HCT116 (cell line): Measurements from ENCODE around the gene C5orf52. TPM values are rescaled to one million over a fixed set of nuclear protein-coding genes. Genes with fewer than 3 reads are reported as not detected.

Source experiments
- ATAC-seq: fragments of 200-7000 bp; cut with Tn5 transposase; 2 replicates; pipeline ENCODE4 v1.9.1; 2020; ENCODE audit warnings: mild to moderate bottlenecking, moderate library complexity
- BruUV-seq: library from RNA; stranded (reverse); fragments of 400-500 nt; replicated peaks from 2 replicates; lab custom pipeline; 2021; lab: Mats Ljungman, UMichigan
- CTCF ChIA-PET: fragments of 300-600 bp; sonication (Branson Sonifier 250); formaldehyde crosslinking; loops from one replicate; lab custom pipeline; 2021; ENCODE audit warnings: antibody characterized with exemption; lab: Charles Lee
- POLR2A ChIA-PET: fragments of 300-600, 350-600 bp; sonication (Branson Sonifier 250); formaldehyde crosslinking; loops from one replicate; lab custom pipeline; 2021; ENCODE audit warnings: antibody characterized with exemption; lab: Charles Lee
- RAD21 ChIA-PET, 2 experiments: fragments of 300-600 bp; sonication (Branson Sonifier 250); formaldehyde crosslinking; loops; one replicate each; lab custom pipeline; 2023; ENCODE audit warnings: low total read pairs in 2 of 2; ENCODE audit not compliant: uncharacterized antibody in 2 of 2, unreplicated experiment in 2 of 2, low non-redundant PET in 1 of 2; lab: Charles Lee
- DNase-seq: peaks from one replicate; pipeline ENCODE4 v3.0.0-alpha.2; 2010; ENCODE audit warnings: low read depth, low spot score
- H2AFZ ChIP-seq: fragments of 200-600 bp; shearing (Covaris generic), sonication (generic); 2 replicates; pipeline ENCODE4 v1.6.1; 2017; ENCODE audit warnings: low read depth, mixed run types, mixed read lengths, antibody characterized with exemption, low read length; ENCODE audit not compliant: poor library complexity, severe bottlenecking
- H3K27ac ChIP-seq: 2 replicates; pipeline ENCODE4 v1.5.1; 2012; ENCODE audit warnings: low read depth, low read length
- H3K27me3 ChIP-seq: fragments of 200-600 bp; sonication (generic); 2 replicates; pipeline ENCODE4 v1.6.1; 2016; ENCODE audit warnings: mixed run types, low read length, mixed read lengths; ENCODE audit not compliant: insufficient read depth
- H3K36me3 ChIP-seq, 2 experiments: fragments of 200-500 bp in 1 of 2; fragments of 200-600 bp in 1 of 2; sonication (Bioruptor generic) in 1 of 2; sonication (generic) in 1 of 2; 2 replicates each; pipeline versions ENCODE4 v1.5.1 to v1.6.1; 2014 to 2016; ENCODE audit warnings: low read length in 2 of 2, inconsistent platforms in 1 of 2, mixed read lengths in 1 of 2, mixed run types in 1 of 2; ENCODE audit not compliant: insufficient read depth in 2 of 2, control insufficient read depth in 1 of 2
- H3K4me1 ChIP-seq, 2 experiments: fragments of 200-600 bp in 1 of 2; sonication (generic) in 1 of 2; 2 replicates each; pipeline versions ENCODE4 v1.5.1 to v1.6.1; 2012 to 2017; ENCODE audit warnings: low read length in 2 of 2, inconsistent platforms in 1 of 2, mild to moderate bottlenecking in 1 of 2, mixed read lengths in 1 of 2, mixed run types in 1 of 2, moderate library complexity in 1 of 2; ENCODE audit not compliant: insufficient read depth in 2 of 2, control insufficient read depth in 1 of 2
- H3K4me2 ChIP-seq: fragments of 200-600 bp; sonication (generic); 2 replicates; pipeline ENCODE4 v1.6.1; 2017; ENCODE audit warnings: mixed run types, low read length, mixed read lengths
- H3K4me3 ChIP-seq, 2 experiments: fragments of 200-600 bp in 1 of 2; sonication (generic) in 1 of 2; replicated peaks in 1 of 2; 2 replicates each; pipeline ENCODE4 v1.5.1; 2011 to 2016; ENCODE audit warnings: low read length in 2 of 2, control low read depth in 1 of 2, low read depth in 1 of 2, mild to moderate bottlenecking in 1 of 2, mixed read lengths in 1 of 2, mixed run types in 1 of 2
- H3K79me2 ChIP-seq: fragments of 200-600 bp; sonication (generic); 2 replicates; pipeline ENCODE4 v1.6.1; 2017; ENCODE audit warnings: mild to moderate bottlenecking, mixed run types, low read length, moderate library complexity, mixed read lengths; ENCODE audit not compliant: insufficient read depth
- H3K9ac ChIP-seq: fragments of 200-600 bp; sonication (generic); 2 replicates; pipeline ENCODE4 v1.6.1; 2016; ENCODE audit warnings: low read length, mixed read lengths
- H3K9me2 ChIP-seq: fragments of 200-600 bp; sonication (generic), shearing (Covaris generic); 2 replicates; pipeline ENCODE4 v1.6.1; 2017; ENCODE audit warnings: mixed run types, mild to moderate bottlenecking, moderate library complexity; ENCODE audit not compliant: insufficient read depth
- H3K9me3 ChIP-seq, 2 experiments: fragments of 200-500 bp in 1 of 2; fragments of 200-600 bp in 1 of 2; sonication (Bioruptor generic) in 1 of 2; sonication (generic) in 1 of 2; 2 replicates each; pipeline ENCODE4 v1.6.1; 2014 to 2017; ENCODE audit warnings: low read length in 2 of 2, mixed read lengths in 2 of 2, inconsistent platforms in 1 of 2, low read depth in 1 of 2, mild to moderate bottlenecking in 1 of 2, mixed run types in 1 of 2, moderate library complexity in 1 of 2; ENCODE audit not compliant: control insufficient read depth in 1 of 2, insufficient read depth in 1 of 2
- H4K20me1 ChIP-seq: fragments of 200-600 bp; sonication (generic), shearing (Covaris generic); 2 replicates; pipeline ENCODE4 v1.6.1; 2017; ENCODE audit warnings: mixed run types, mild to moderate bottlenecking, moderate library complexity; ENCODE audit not compliant: insufficient read depth
- CBX3 ChIP-seq: IDR thresholded peaks from 2 replicates; pipeline ENCODE4 v1.6.1; 2012; ENCODE audit warnings: low read depth
- CEBPB ChIP-seq: IDR thresholded peaks from 2 replicates; pipeline ENCODE4 v1.6.1; 2012; ENCODE audit warnings: low read depth
- EGR1 ChIP-seq: IDR thresholded peaks from 2 replicates; pipeline ENCODE4 v1.6.1; 2012; ENCODE audit warnings: low read depth
- ELF1 ChIP-seq: IDR thresholded peaks from 2 replicates; pipeline ENCODE4 v1.6.1; 2012; ENCODE audit warnings: low read depth, borderline replicate concordance
- EZH2 ChIP-seq: fragments of 200-600 bp; sonication (generic); IDR thresholded peaks from 2 replicates; pipeline ENCODE4 v1.6.1; 2017; ENCODE audit warnings: antibody characterized with exemption, mixed run types
- EZH2phosphoT487 ChIP-seq: fragments of 200-600 bp; IDR thresholded peaks from 2 replicates; pipeline ENCODE4 v1.6.1; 2018; ENCODE audit warnings: antibody characterized with exemption, borderline replicate concordance
- FOSL1 ChIP-seq: IDR thresholded peaks from 2 replicates; pipeline ENCODE4 v1.6.1; 2012; ENCODE audit warnings: low read depth
- JUND ChIP-seq: IDR thresholded peaks from 2 replicates; pipeline ENCODE4 v1.6.1; 2012
- POLR2A ChIP-seq: IDR thresholded peaks from 2 replicates; pipeline ENCODE4 v1.7.0; 2011; ENCODE audit warnings: borderline replicate concordance; ENCODE audit not compliant: insufficient read depth, insufficient read length; ENCODE audit errors: extremely low read depth
- POLR2AphosphoS5 ChIP-seq: IDR thresholded peaks from 2 replicates; pipeline ENCODE4 v1.6.1; 2011; ENCODE audit warnings: mild to moderate bottlenecking, low read depth, low read length, moderate library complexity
- RAD21 ChIP-seq: IDR thresholded peaks from 2 replicates; pipeline ENCODE4 v1.6.1; 2012; ENCODE audit warnings: low read depth, mild to moderate bottlenecking
- REST ChIP-seq: IDR thresholded peaks from 2 replicates; pipeline ENCODE4 v1.6.1; 2012; ENCODE audit warnings: low read depth
- SP1 ChIP-seq: IDR thresholded peaks from 2 replicates; pipeline ENCODE4 v1.6.1; 2012; ENCODE audit warnings: low read depth
- SRF ChIP-seq: IDR thresholded peaks from 2 replicates; pipeline ENCODE4 v1.6.1; 2012; ENCODE audit warnings: low read depth
- YY1 ChIP-seq: IDR thresholded peaks from 2 replicates; pipeline ENCODE4 v1.6.1; 2011; ENCODE audit warnings: low read length, low read depth, moderate library complexity, mild to moderate bottlenecking; ENCODE audit not compliant: insufficient replicate concordance; ENCODE audit errors: extremely low read depth
- ZFX ChIP-seq: fragments of 450-650 bp; IDR thresholded peaks from 2 replicates; pipeline ENCODE4 v1.6.1; 2017
- ZNF274 ChIP-seq: fragments of 200-500 bp; sonication (Bioruptor generic); IDR thresholded peaks from 2 replicates; pipeline ENCODE4 v1.6.1; 2014; ENCODE audit warnings: mild to moderate bottlenecking, low read depth, low read length, inconsistent platforms
- intact Hi-C: fragments of 100-400 bp; cut with micrococcal nuclease; formaldehyde crosslinking; loops from 2 replicates; pipeline ENCODE4 v1.10.0; 2022
- total RNA-seq: library from RNA; stranded (reverse); gene quantifications from one replicate; pipeline ENCODE4 v1.2.1, GENCODE V29; 2021; ENCODE audit not compliant: unreplicated experiment
- TF ChIP-seq, protein P1 (sequence below), 3 experiments: fragments of 200-600 bp in 1 of 3; sonication (generic) in 1 of 3; IDR thresholded peaks in 2 of 3; conservative IDR thresholded peaks in 1 of 3; 2 replicates each; pipeline ENCODE4 v1.5.1; 2012 to 2017; ENCODE audit warnings: low read depth in 2 of 3, low read length in 2 of 3, antibody characterized with exemption in 1 of 3, borderline replicate concordance in 1 of 3, control low read depth in 1 of 3, mild to moderate bottlenecking in 1 of 3, mixed read lengths in 1 of 3, mixed run types in 1 of 3, moderate library complexity in 1 of 3; ENCODE audit not compliant: insufficient read depth in 1 of 3
- TF ChIP-seq, protein P2 (sequence below): IDR thresholded peaks from 2 replicates; pipeline ENCODE4 v1.6.1; 2012

The C5orf52 gene
- total RNA-seq, 1 experiment from 2014 or later = not detected

- Histone ChIP-seq H3K27me3 (no peaks in the 10 kb centered on the region), H3K9me2 (no peaks in the 10 kb centered on the region), H3K9ac (no peak overlapping the region), H3K79me2 (no peaks in the 10 kb centered on the region), H2AFZ (no peak overlapping the region), H3K9me3 (no peaks in the 10 kb centered on the region), H3K4me2 (no peak overlapping the region), H4K20me1 (no peaks in the 10 kb centered on the region), H3K4me1 (peaks cover 0 to 10% of the 10 kb centered on the region in 2 experiments; a peak in 2 of 4 replicates), H3K4me3 (no peak overlapping the region), H3K27ac (no peak overlapping the region), H3K36me3 (no peaks in the 10 kb centered on the region)
- BruUV-seq = no TSS peak
- ChIA-PET RAD21 (no interaction called here), POLR2A (no interaction called here), CTCF (interaction anchor here (1.0 to 1.3 kb wide), 4 partner anchors 12 to 391 kb away, joined by 3 to 9 read pairs (median 6); partner anchors contain the start of genes LSM11 and THG1L)
- TF ChIP-seq EZH2phosphoT487 = no peak
- TF ChIP-seq POLR2AphosphoS5 = no peak
- TF ChIP-seq SRF = no peak
- no peak for TF ChIP-seq YY1
- TF ChIP-seq EZH2 = no peak
- no peak for TF ChIP-seq EGR1
- TF ChIP-seq ZNF274 = no peak
- no peak for TF ChIP-seq CBX3
- no peak for TF ChIP-seq SP1
- TF ChIP-seq ELF1 = no peak
- no peak for TF ChIP-seq ZFX
- TF ChIP-seq JUND = no peak
- TF ChIP-seq, protein P1, sequence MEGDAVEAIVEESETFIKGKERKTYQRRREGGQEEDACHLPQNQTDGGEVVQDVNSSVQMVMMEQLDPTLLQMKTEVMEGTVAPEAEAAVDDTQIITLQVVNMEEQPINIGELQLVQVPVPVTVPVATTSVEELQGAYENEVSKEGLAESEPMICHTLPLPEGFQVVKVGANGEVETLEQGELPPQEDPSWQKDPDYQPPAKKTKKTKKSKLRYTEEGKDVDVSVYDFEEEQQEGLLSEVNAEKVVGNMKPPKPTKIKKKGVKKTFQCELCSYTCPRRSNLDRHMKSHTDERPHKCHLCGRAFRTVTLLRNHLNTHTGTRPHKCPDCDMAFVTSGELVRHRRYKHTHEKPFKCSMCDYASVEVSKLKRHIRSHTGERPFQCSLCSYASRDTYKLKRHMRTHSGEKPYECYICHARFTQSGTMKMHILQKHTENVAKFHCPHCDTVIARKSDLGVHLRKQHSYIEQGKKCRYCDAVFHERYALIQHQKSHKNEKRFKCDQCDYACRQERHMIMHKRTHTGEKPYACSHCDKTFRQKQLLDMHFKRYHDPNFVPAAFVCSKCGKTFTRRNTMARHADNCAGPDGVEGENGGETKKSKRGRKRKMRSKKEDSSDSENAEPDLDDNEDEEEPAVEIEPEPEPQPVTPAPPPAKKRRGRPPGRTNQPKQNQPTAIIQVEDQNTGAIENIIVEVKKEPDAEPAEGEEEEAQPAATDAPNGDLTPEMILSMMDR (IDR thresholded peaks at IDR 0.05 in 2 of 3, conservative IDR thresholded peaks at IDR 0.05 in 1 of 3; ENCODE audit: borderline replicate concordance in 1 of 3, insufficient read depth in 1 of 3, low read depth in 2 of 3, low read length in 2 of 3) = no peak
- TF ChIP-seq RAD21 = no peak
- TF ChIP-seq CEBPB = no peak
- TF ChIP-seq REST = no peak
- TF ChIP-seq, protein P2, sequence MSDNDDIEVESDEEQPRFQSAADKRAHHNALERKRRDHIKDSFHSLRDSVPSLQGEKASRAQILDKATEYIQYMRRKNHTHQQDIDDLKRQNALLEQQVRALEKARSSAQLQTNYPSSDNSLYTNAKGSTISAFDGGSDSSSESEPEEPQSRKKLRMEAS = no peak
- TF ChIP-seq FOSL1 = no peak
- TF ChIP-seq POLR2A = no peak
- intact Hi-C loops = loop anchor here (5.0 to 10.0 kb wide), 3 partner anchors 244 to 352 kb away; no protein-coding TSS in a partner anchor
- ATAC-seq = no peak
- no peak for DNase-seq
These were observed 47.9 kb downstream of the C5orf52 start for GRCh38 chr5:157719245-157719644.
